Testis (tissue), 2 donors: ENCODE measurements around the gene DLG1.

Source experiments
- CTCF ChIP-seq, 3 experiments: fragments of 450-650 bp in 2 of 3; fragments of 200-600 bp in 1 of 3; sonication (generic) in 1 of 3; IDR thresholded peaks; one replicate each; pipeline ENCODE4 v1.5.1; 2016 to 2019; ENCODE audit warnings: antibody characterized with exemption in 3 of 3, mild to moderate bottlenecking in 2 of 3, moderate library complexity in 1 of 3
- POLR2A ChIP-seq: fragments of 450-650 bp; IDR thresholded peaks from one replicate; pipeline ENCODE4 v1.6.1; 2017; ENCODE audit warnings: antibody characterized with exemption, mild to moderate bottlenecking, moderate library complexity

- TF ChIP-seq POLR2A (no peak), CTCF (IDR thresholded peaks at IDR 0.05) (no peak)
These were observed 303.4 kb downstream of the DLG1 start for GRCh38 chr3:196995027-196995426.
